ENCODE data around the gene DNAJC4.

Gene DNAJC4

DNA sequence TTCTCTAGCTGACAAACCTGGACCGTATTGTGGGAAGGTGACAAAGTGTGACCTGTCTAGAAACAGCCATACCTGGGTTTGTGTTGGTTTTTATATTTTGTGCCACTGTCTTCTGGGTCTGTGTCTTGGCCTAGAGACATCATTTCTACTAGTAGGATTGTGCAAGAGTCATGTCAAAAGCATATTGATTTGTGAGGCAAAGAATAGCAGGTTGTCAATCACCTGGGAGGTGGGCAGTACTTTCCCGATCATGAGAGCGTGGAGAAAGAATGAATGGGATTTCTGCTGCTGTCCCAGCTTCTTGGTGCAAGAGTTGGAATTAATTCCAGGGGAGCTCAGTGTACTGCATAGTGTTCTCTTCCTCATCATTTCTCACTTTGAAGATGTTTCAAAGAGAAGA, 28.8 kb upstream of the DNAJC4 start:
- 92% methylated on average over 3 of the region's 3 CpGs for WGBS
- no peak overlapping the region for H4K91ac ChIP-seq (ENCODE audit: low read length)
- H3K36me3 ChIP-seq (ENCODE audit: control insufficient read depth in 1 of 2, insufficient read depth in 2 of 2, low read depth in 1 of 2, low read length in 2 of 2), result peaks cover 76 to 84% of the 10 kb centered on the region in 2 experiments
- H2BK12ac ChIP-seq (ENCODE audit: low read length in 2 of 2), result no peak overlapping the region
- H3K27ac ChIP-seq (ENCODE audit: low read length, poor library complexity, severe bottlenecking), result no peak overlapping the region
- H4K8ac ChIP-seq (ENCODE audit: low read length), result no peak overlapping the region
- no peak overlapping the region for H3K4me3 ChIP-seq (ENCODE audit: insufficient read depth in 1 of 2, low read depth in 1 of 2, low read length in 2 of 2)
- H3K9ac ChIP-seq (ENCODE audit: low read length), result no peak overlapping the region
- H3K27me3 ChIP-seq (ENCODE audit: control insufficient read depth in 1 of 2, insufficient read depth in 1 of 2, low read length in 2 of 2), result no peaks in the 10 kb centered on the region
- H3K4me2 ChIP-seq (ENCODE audit: low read length, poor library complexity, severe bottlenecking), result no peak overlapping the region
- no peak overlapping the region for H2BK15ac ChIP-seq (ENCODE audit: low read depth, poor library complexity, severe bottlenecking)
- no peak overlapping the region for H3K4ac ChIP-seq (ENCODE audit: low read depth in 1 of 2, low read length in 2 of 2)
- H3K23ac ChIP-seq (ENCODE audit: low read length in 2 of 2), result no peak overlapping the region
- no peak overlapping the region for H3K14ac ChIP-seq (ENCODE audit: low read length in 2 of 2)
- no peak for DNase-seq
- H2AFZ ChIP-seq (ENCODE audit: low read depth, low read length), result no peak overlapping the region
- H3K4me1 ChIP-seq (ENCODE audit: control insufficient read depth, insufficient read depth, low read depth, low read length), result peaks cover 9% of the 10 kb centered on the region
- H3K79me1 ChIP-seq (replicated peaks; ENCODE audit: low read length, poor library complexity, severe bottlenecking), result peaks cover 14% of the 10 kb centered on the region
- H3K18ac ChIP-seq (ENCODE audit: low read depth in 1 of 2, low read length in 2 of 2), result no peak overlapping the region
- no peak overlapping the region for H2AK5ac ChIP-seq (ENCODE audit: low read length, severe bottlenecking)
- no peak overlapping the region for H2BK120ac ChIP-seq (ENCODE audit: low read depth, low read length)
- no peak overlapping the region for H2BK5ac ChIP-seq (ENCODE audit: low read depth, low read length, poor library complexity, severe bottlenecking)
- no peaks in the 10 kb centered on the region for H3K9me3 ChIP-seq (ENCODE audit: control insufficient read depth, low read length)

DNA sequence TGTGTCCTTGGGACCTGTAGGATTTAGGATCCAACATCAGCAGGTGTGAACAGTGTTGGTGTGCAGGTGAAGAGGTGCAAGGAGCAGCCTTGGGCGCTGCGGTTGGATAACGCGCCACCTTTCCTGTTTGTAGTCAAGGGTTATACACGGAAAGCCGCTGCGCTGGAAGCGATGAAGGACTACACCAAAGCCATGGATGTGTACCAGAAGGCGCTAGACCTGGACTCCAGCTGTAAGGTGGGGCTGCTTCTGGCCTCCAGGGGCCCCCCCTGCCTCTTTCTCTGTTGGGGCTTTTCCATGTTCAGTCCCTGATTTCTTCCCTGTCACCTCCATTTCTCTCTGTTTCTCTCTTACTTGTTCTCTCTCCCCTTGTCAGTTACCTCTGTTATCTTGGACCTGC, 27.4 kb upstream of the DNAJC4 start:
- Histone ChIP-seq H3K4ac (ENCODE audit: low read depth in 1 of 2, low read length in 2 of 2) (no peak overlapping the region), H2AFZ (ENCODE audit: low read depth, low read length) (no peak overlapping the region), H3K9ac (ENCODE audit: low read length) (no peak overlapping the region), H3K14ac (ENCODE audit: low read length in 2 of 2) (no peak overlapping the region), H4K91ac (ENCODE audit: low read length) (no peak overlapping the region), H2BK120ac (ENCODE audit: low read depth, low read length) (no peak overlapping the region), H3K4me2 (ENCODE audit: low read length, poor library complexity, severe bottlenecking) (no peak overlapping the region), H2BK15ac (ENCODE audit: low read depth, poor library complexity, severe bottlenecking) (no peak overlapping the region), H2BK5ac (ENCODE audit: low read depth, low read length, poor library complexity, severe bottlenecking) (no peak overlapping the region), H3K36me3 (ENCODE audit: control insufficient read depth in 1 of 2, insufficient read depth in 2 of 2, low read depth in 1 of 2, low read length in 2 of 2) (peaks cover 73% of the 10 kb centered on the region in 2 experiments), H3K4me3 (ENCODE audit: insufficient read depth in 1 of 2, low read depth in 1 of 2, low read length in 2 of 2) (no peak overlapping the region), H3K27ac (ENCODE audit: low read length, poor library complexity, severe bottlenecking) (no peak overlapping the region), H3K18ac (ENCODE audit: low read depth in 1 of 2, low read length in 2 of 2) (no peak overlapping the region), H3K9me3 (ENCODE audit: control insufficient read depth, low read length) (no peaks in the 10 kb centered on the region), H3K4me1 (ENCODE audit: control insufficient read depth, insufficient read depth, low read depth, low read length) (peaks cover 24% of the 10 kb centered on the region), H4K8ac (ENCODE audit: low read length) (no peak overlapping the region), H3K79me1 (replicated peaks; ENCODE audit: low read length, poor library complexity, severe bottlenecking) (peaks cover 19% of the 10 kb centered on the region), H3K27me3 (ENCODE audit: control insufficient read depth in 1 of 2, insufficient read depth in 1 of 2, low read length in 2 of 2) (no peaks in the 10 kb centered on the region), H2AK5ac (ENCODE audit: low read length, severe bottlenecking) (no peak overlapping the region), H3K23ac (ENCODE audit: low read length in 2 of 2) (no peak overlapping the region), H2BK12ac (ENCODE audit: low read length in 2 of 2) (no peak overlapping the region)
- 96% methylated on average over 9 of the region's 9 CpGs for WGBS
- DNase-seq, result no peak

GRCh38 chr11:64203421-64204079, 26.8 kb upstream of the DNAJC4 start:
- H2AFZ ChIP-seq (ENCODE audit: low read depth, low read length), result no peak overlapping the region
- no peaks in the 10 kb centered on the region for H3K27me3 ChIP-seq (ENCODE audit: control insufficient read depth in 1 of 2, insufficient read depth in 1 of 2, low read length in 2 of 2)
- H3K4me2 ChIP-seq (ENCODE audit: low read length, poor library complexity, severe bottlenecking), result no peak overlapping the region
- no peak overlapping the region for H2BK120ac ChIP-seq (ENCODE audit: low read depth, low read length)
- no peak overlapping the region for H3K18ac ChIP-seq (ENCODE audit: low read depth in 1 of 2, low read length in 2 of 2)
- H3K36me3 ChIP-seq (ENCODE audit: control insufficient read depth in 1 of 2, insufficient read depth in 2 of 2, low read depth in 1 of 2, low read length in 2 of 2), result peaks cover 67 to 71% of the 10 kb centered on the region in 2 experiments
- peaks cover 29% of the 10 kb centered on the region for H3K4me1 ChIP-seq (ENCODE audit: control insufficient read depth, insufficient read depth, low read depth, low read length)
- no peak for DNase-seq
- no peak overlapping the region for H4K91ac ChIP-seq (ENCODE audit: low read length)
- H3K79me1 ChIP-seq (replicated peaks; ENCODE audit: low read length, poor library complexity, severe bottlenecking), result peaks cover 14% of the 10 kb centered on the region
- WGBS, result 97% methylated on average over 21 of the region's 27 CpGs
- no peak overlapping the region for H3K27ac ChIP-seq (ENCODE audit: low read length, poor library complexity, severe bottlenecking)
- H2AK5ac ChIP-seq (ENCODE audit: low read length, severe bottlenecking), result no peak overlapping the region
- H2BK5ac ChIP-seq (ENCODE audit: low read depth, low read length, poor library complexity, severe bottlenecking), result no peak overlapping the region
- H3K4ac ChIP-seq (ENCODE audit: low read depth in 1 of 2, low read length in 2 of 2), result no peak overlapping the region
- H2BK12ac ChIP-seq (ENCODE audit: low read length in 2 of 2), result no peak overlapping the region
- no peak overlapping the region for H3K23ac ChIP-seq (ENCODE audit: low read length in 2 of 2)
- no peaks in the 10 kb centered on the region for H3K9me3 ChIP-seq (ENCODE audit: control insufficient read depth, low read length)
- no peak overlapping the region for H4K8ac ChIP-seq (ENCODE audit: low read length)
- H2BK15ac ChIP-seq (ENCODE audit: low read depth, poor library complexity, severe bottlenecking), result no peak overlapping the region
- no peak overlapping the region for H3K9ac ChIP-seq (ENCODE audit: low read length)
- no peak overlapping the region for H3K4me3 ChIP-seq (ENCODE audit: insufficient read depth in 1 of 2, low read depth in 1 of 2, low read length in 2 of 2)
- no peak overlapping the region for H3K14ac ChIP-seq (ENCODE audit: low read length in 2 of 2)

DNA sequence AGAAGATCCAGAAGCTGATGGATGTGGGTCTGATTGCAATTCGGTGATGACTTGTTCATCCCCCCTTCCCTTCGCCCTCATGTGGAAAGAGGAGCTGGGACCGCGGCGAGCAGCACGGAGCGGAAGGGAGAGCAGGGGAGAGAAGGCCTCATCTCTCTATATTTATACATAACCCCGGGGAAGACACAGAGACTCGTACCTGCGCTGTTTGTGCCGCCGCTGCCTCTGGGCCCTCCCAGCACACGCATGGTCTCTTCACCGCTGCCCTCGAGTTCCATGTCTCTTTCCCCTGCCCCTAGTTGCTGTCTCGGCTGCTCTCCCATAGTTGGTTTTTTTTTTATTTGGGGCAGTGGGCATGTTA, 26.3 kb upstream of the DNAJC4 start:
- no peak overlapping the region for H2BK12ac ChIP-seq (ENCODE audit: low read length in 2 of 2)
- H3K9ac ChIP-seq (ENCODE audit: low read length), result no peak overlapping the region
- no peak overlapping the region for H3K4me3 ChIP-seq (ENCODE audit: insufficient read depth in 1 of 2, low read depth in 1 of 2, low read length in 2 of 2)
- peak overlapping the region; percentile 23 for H2BK120ac ChIP-seq (ENCODE audit: low read depth, low read length)
- H3K27me3 ChIP-seq (ENCODE audit: control insufficient read depth in 1 of 2, insufficient read depth in 1 of 2, low read length in 2 of 2), result no peaks in the 10 kb centered on the region
- no peak overlapping the region for H3K4ac ChIP-seq (ENCODE audit: low read depth in 1 of 2, low read length in 2 of 2)
- H3K23ac ChIP-seq (ENCODE audit: low read length in 2 of 2), result no peak overlapping the region
- no peak overlapping the region for H4K91ac ChIP-seq (ENCODE audit: low read length)
- H4K8ac ChIP-seq (ENCODE audit: low read length), result no peak overlapping the region
- peaks cover 31% of the 10 kb centered on the region for H3K4me1 ChIP-seq (ENCODE audit: control insufficient read depth, insufficient read depth, low read depth, low read length)
- H2AFZ ChIP-seq (ENCODE audit: low read depth, low read length), result no peak overlapping the region
- H2BK15ac ChIP-seq (ENCODE audit: low read depth, poor library complexity, severe bottlenecking), result no peak overlapping the region
- peaks cover 64 to 73% of the 10 kb centered on the region in 2 experiments for H3K36me3 ChIP-seq (ENCODE audit: control insufficient read depth in 1 of 2, insufficient read depth in 2 of 2, low read depth in 1 of 2, low read length in 2 of 2)
- no peak overlapping the region for H2BK5ac ChIP-seq (ENCODE audit: low read depth, low read length, poor library complexity, severe bottlenecking)
- DNase-seq, result no peak
- no peak overlapping the region for H3K27ac ChIP-seq (ENCODE audit: low read length, poor library complexity, severe bottlenecking)
- H2AK5ac ChIP-seq (ENCODE audit: low read length, severe bottlenecking), result no peak overlapping the region
- H3K9me3 ChIP-seq (ENCODE audit: control insufficient read depth, low read length), result no peaks in the 10 kb centered on the region
- WGBS, result 96% methylated on average over 16 of the region's 16 CpGs
- H3K79me1 ChIP-seq (replicated peaks; ENCODE audit: low read length, poor library complexity, severe bottlenecking), result peaks cover 14% of the 10 kb centered on the region
- no peak overlapping the region for H3K18ac ChIP-seq (ENCODE audit: low read depth in 1 of 2, low read length in 2 of 2)
- H3K4me2 ChIP-seq (ENCODE audit: low read length, poor library complexity, severe bottlenecking), result no peak overlapping the region
- H3K14ac ChIP-seq (ENCODE audit: low read length in 2 of 2), result no peak overlapping the region

Data from mesenchymal stem cell (in vitro differentiated cells and primary cell).